A549 (cell line): ENCODE results near the gene GPRC5A.

Source experiments
- MAFK ChIP-seq: fragments of 450-650 bp; IDR thresholded peaks from 2 replicates; pipeline ENCODE4 v1.6.1; 2014; ENCODE audit not compliant: partially characterized antibody
- MAZ ChIP-seq: fragments of 150-350 bp; IDR thresholded peaks from 2 replicates; pipeline ENCODE4 v1.6.1; 2014; ENCODE audit warnings: antibody characterized with exemption, low read depth, low read length, borderline replicate concordance
- ZFP36 ChIP-seq: fragments of 450-650 bp; IDR thresholded peaks from 2 replicates; pipeline ENCODE4 v1.6.1; 2014; ENCODE audit warnings: borderline replicate concordance; ENCODE audit not compliant: partially characterized antibody
- TF ChIP-seq, protein P1 (sequence below): fragments of 200-600 bp; sonication (generic); IDR thresholded peaks from 2 replicates; pipeline ENCODE4 v1.6.1; 2016; ENCODE audit warnings: antibody characterized with exemption, mild to moderate bottlenecking, moderate library complexity
- TF ChIP-seq, protein P2 (sequence below): fragments of >200 bp; sonication (Bioruptor Twin); formaldehyde crosslinking; IDR thresholded peaks from 3 replicates; pipeline ENCODE4 v1.5.1; 2016
- TF ChIP-seq, protein P3 (sequence below): fragments of 450-650 bp; IDR thresholded peaks from 2 replicates; pipeline ENCODE4 v1.6.1; 2014; ENCODE audit warnings: antibody characterized with exemption

DNA sequence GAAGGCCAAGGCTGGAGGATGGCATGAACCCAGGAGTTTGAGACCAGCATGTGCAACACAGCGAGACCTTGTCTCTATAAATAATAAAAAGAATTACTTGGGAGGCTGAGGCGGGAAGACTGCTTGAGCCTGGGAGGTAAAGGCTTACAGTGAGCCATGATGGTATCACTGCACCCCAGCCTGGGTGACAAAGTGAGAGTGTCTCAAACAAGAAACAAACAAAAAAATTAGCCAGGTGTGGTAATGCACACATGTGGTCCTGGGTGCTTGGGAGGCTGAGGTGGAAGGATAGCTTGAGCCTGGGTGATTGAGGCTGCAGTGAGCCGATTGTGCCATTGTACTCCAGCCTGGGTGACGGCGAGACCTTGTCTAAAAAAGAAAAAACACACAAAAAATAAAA, 1.7 kb upstream of the GPRC5A start:
- TF ChIP-seq, protein P1, sequence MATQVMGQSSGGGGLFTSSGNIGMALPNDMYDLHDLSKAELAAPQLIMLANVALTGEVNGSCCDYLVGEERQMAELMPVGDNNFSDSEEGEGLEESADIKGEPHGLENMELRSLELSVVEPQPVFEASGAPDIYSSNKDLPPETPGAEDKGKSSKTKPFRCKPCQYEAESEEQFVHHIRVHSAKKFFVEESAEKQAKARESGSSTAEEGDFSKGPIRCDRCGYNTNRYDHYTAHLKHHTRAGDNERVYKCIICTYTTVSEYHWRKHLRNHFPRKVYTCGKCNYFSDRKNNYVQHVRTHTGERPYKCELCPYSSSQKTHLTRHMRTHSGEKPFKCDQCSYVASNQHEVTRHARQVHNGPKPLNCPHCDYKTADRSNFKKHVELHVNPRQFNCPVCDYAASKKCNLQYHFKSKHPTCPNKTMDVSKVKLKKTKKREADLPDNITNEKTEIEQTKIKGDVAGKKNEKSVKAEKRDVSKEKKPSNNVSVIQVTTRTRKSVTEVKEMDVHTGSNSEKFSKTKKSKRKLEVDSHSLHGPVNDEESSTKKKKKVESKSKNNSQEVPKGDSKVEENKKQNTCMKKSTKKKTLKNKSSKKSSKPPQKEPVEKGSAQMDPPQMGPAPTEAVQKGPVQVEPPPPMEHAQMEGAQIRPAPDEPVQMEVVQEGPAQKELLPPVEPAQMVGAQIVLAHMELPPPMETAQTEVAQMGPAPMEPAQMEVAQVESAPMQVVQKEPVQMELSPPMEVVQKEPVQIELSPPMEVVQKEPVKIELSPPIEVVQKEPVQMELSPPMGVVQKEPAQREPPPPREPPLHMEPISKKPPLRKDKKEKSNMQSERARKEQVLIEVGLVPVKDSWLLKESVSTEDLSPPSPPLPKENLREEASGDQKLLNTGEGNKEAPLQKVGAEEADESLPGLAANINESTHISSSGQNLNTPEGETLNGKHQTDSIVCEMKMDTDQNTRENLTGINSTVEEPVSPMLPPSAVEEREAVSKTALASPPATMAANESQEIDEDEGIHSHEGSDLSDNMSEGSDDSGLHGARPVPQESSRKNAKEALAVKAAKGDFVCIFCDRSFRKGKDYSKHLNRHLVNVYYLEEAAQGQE: no peak
- TF ChIP-seq MAZ (no peak), ZFP36 (no peak), MAFK (no peak)
- TF ChIP-seq, protein P2, sequence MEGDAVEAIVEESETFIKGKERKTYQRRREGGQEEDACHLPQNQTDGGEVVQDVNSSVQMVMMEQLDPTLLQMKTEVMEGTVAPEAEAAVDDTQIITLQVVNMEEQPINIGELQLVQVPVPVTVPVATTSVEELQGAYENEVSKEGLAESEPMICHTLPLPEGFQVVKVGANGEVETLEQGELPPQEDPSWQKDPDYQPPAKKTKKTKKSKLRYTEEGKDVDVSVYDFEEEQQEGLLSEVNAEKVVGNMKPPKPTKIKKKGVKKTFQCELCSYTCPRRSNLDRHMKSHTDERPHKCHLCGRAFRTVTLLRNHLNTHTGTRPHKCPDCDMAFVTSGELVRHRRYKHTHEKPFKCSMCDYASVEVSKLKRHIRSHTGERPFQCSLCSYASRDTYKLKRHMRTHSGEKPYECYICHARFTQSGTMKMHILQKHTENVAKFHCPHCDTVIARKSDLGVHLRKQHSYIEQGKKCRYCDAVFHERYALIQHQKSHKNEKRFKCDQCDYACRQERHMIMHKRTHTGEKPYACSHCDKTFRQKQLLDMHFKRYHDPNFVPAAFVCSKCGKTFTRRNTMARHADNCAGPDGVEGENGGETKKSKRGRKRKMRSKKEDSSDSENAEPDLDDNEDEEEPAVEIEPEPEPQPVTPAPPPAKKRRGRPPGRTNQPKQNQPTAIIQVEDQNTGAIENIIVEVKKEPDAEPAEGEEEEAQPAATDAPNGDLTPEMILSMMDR: no peak
- TF ChIP-seq, protein P3, sequence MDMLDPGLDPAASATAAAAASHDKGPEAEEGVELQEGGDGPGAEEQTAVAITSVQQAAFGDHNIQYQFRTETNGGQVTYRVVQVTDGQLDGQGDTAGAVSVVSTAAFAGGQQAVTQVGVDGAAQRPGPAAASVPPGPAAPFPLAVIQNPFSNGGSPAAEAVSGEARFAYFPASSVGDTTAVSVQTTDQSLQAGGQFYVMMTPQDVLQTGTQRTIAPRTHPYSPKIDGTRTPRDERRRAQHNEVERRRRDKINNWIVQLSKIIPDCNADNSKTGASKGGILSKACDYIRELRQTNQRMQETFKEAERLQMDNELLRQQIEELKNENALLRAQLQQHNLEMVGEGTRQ: no peak
